Measurements from ENCODE around the gene SSUH2.

- no peak for TF ChIP-seq ZBTB33 (CRISPR knock-in tag; IDR thresholded peaks at IDR 0.05)
- TF ChIP-seq MAFK (IDR thresholded peaks at IDR 0.05; ENCODE audit: low read length), result no peak
- no peak for TF ChIP-seq POLR2A (conservative IDR thresholded peaks at IDR 0.05)
- no peak for TF ChIP-seq PREB (CRISPR knock-in tag; IDR thresholded peaks at IDR 0.05)
- no peak for TF ChIP-seq CREB3 (tag; conservative IDR thresholded peaks at IDR 0.05; ENCODE audit: low read depth)
- TF ChIP-seq HNRNPL (IDR thresholded peaks at IDR 0.05; ENCODE audit: low read depth, low read length), result no peak
- TF ChIP-seq ZNF79 (CRISPR knock-in tag; IDR thresholded peaks at IDR 0.05; ENCODE audit: low read depth), result no peak
- TF ChIP-seq ELF1 (tag; IDR thresholded peaks at IDR 0.05), result no peak
- TF ChIP-seq, protein P1, sequence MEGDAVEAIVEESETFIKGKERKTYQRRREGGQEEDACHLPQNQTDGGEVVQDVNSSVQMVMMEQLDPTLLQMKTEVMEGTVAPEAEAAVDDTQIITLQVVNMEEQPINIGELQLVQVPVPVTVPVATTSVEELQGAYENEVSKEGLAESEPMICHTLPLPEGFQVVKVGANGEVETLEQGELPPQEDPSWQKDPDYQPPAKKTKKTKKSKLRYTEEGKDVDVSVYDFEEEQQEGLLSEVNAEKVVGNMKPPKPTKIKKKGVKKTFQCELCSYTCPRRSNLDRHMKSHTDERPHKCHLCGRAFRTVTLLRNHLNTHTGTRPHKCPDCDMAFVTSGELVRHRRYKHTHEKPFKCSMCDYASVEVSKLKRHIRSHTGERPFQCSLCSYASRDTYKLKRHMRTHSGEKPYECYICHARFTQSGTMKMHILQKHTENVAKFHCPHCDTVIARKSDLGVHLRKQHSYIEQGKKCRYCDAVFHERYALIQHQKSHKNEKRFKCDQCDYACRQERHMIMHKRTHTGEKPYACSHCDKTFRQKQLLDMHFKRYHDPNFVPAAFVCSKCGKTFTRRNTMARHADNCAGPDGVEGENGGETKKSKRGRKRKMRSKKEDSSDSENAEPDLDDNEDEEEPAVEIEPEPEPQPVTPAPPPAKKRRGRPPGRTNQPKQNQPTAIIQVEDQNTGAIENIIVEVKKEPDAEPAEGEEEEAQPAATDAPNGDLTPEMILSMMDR (IDR thresholded peaks at IDR 0.05 in 2 of 3, conservative IDR thresholded peaks at IDR 0.05 in 1 of 3; ENCODE audit: insufficient read depth in 2 of 3, low read depth in 1 of 3, low read length in 3 of 3), result no peak
- TF ChIP-seq, protein P2, sequence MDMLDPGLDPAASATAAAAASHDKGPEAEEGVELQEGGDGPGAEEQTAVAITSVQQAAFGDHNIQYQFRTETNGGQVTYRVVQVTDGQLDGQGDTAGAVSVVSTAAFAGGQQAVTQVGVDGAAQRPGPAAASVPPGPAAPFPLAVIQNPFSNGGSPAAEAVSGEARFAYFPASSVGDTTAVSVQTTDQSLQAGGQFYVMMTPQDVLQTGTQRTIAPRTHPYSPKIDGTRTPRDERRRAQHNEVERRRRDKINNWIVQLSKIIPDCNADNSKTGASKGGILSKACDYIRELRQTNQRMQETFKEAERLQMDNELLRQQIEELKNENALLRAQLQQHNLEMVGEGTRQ (CRISPR knock-in tag; IDR thresholded peaks at IDR 0.05), result no peak
- no peak for TF ChIP-seq NR3C1 (CRISPR knock-in tag; IDR thresholded peaks at IDR 0.05)
- no peak for TF ChIP-seq ZNF436 (CRISPR knock-in tag; IDR thresholded peaks at IDR 0.05)
- TF ChIP-seq ADNP (tag; IDR thresholded peaks at IDR 0.05), result no peak
- TF ChIP-seq ZNF583 (CRISPR knock-in tag; IDR thresholded peaks at IDR 0.05), result no peak
Observed at GRCh38 chr3:8625991-8626390, 18.6 kb downstream of the SSUH2 start.

Measured in K562 (cell line).